Left ventricle myocardium inferior (tissue), 1 donor: ENCODE results near the gene COL18A1. TPM values are rescaled to one million over a fixed set of nuclear protein-coding genes. Genes with fewer than 3 reads are reported as not detected.

ENCODE experiments used
- DNase-seq: peaks from one replicate; pipeline ENCODE4 v3.0.0-alpha.2; 2020
- H3K27ac ChIP-seq: fragments of 200-600 bp; replicated peaks from 2 replicates; pipeline ENCODE4 v1.8.0; 2021
- H3K27me3 ChIP-seq: fragments of 200-600 bp; 2 replicates; pipeline ENCODE4 v1.8.0; 2021; ENCODE audit warnings: low read depth
- H3K36me3 ChIP-seq: fragments of 200-600 bp; 2 replicates; pipeline ENCODE4 v1.8.0; 2021
- H3K4me1 ChIP-seq: fragments of 200-600 bp; 2 replicates; pipeline ENCODE4 v1.8.0; 2021
- H3K4me3 ChIP-seq: fragments of 200-600 bp; 2 replicates; pipeline ENCODE4 v1.8.0; 2021; ENCODE audit warnings: mild to moderate bottlenecking, moderate library complexity
- H3K9me3 ChIP-seq: fragments of 200-600 bp; replicated peaks from 2 replicates; pipeline ENCODE4 v1.8.0; 2021
- CTCF ChIP-seq: fragments of 200-600 bp; IDR thresholded peaks from 2 replicates; pipeline ENCODE4 v1.8.0; 2021; ENCODE audit warnings: antibody characterized with exemption, mild to moderate bottlenecking, borderline replicate concordance
- intact Hi-C: fragments of 100-400 bp; cut with micrococcal nuclease; formaldehyde crosslinking; loops from one replicate; pipeline ENCODE4 v1.11.0; 2022
- total RNA-seq: library from RNA; stranded (reverse); fragmentation: NEBNext Ultra II Directional; extraction: Animal tissue kit (Norgen Biotek cat#: 25700); gene quantifications from one replicate; pipeline ENCODE4 v1.2.1, GENCODE V29; 2021
- donor health status: DM: no; HTN: yes; CAD: no; lungs with severe emphysema.

The COL18A1 gene
- total RNA-seq, 1 donor from 2014 or later = 66.5 TPM

GRCh38 chr21:45551783-45552695, 147.1 kb downstream of the COL18A1 start:
- Histone ChIP-seq H3K9me3 (no peaks in the 10 kb centered on the region), H3K27me3 (peaks cover 23% of the 10 kb centered on the region), H3K4me3 (no peak overlapping the region), H3K36me3 (no peaks in the 10 kb centered on the region), H3K4me1 (peaks cover 14% of the 10 kb centered on the region), H3K27ac (no peak overlapping the region)
- TF ChIP-seq CTCF = no peak
- peak; percentile 13 for DNase-seq
- intact Hi-C loops = no loop called here

GRCh38 chr21:45552696-45553391, 147.9 kb downstream of the COL18A1 start:
- no peak for TF ChIP-seq CTCF
- H3K9me3 ChIP-seq = no peaks in the 10 kb centered on the region
- H3K27ac ChIP-seq = no peak overlapping the region
- intact Hi-C loops = no loop called here
- H3K4me3 ChIP-seq = no peak overlapping the region
- DNase-seq = peak; percentile 11
- H3K4me1 ChIP-seq = peaks cover 14% of the 10 kb centered on the region
- H3K36me3 ChIP-seq = no peaks in the 10 kb centered on the region
- peaks cover 23% of the 10 kb centered on the region for H3K27me3 ChIP-seq

- intact Hi-C loops = no loop called here
- Histone ChIP-seq H3K27ac (peak overlapping the region; percentile 68), H3K9me3 (no peaks in the 10 kb centered on the region), H3K4me1 (peaks cover 14% of the 10 kb centered on the region), H3K36me3 (no peaks in the 10 kb centered on the region), H3K27me3 (peaks cover 23% of the 10 kb centered on the region), H3K4me3 (peak overlapping the region; percentile 69)
- peak; percentile 86 for DNase-seq
- peak; percentile 81 for TF ChIP-seq CTCF
These were observed 149.7 kb downstream of the COL18A1 start for GRCh38 chr21:45554477-45555175.

- peaks cover 14% of the 10 kb centered on the region for H3K4me1 ChIP-seq
- peak overlapping the region; percentile 72 for H3K4me3 ChIP-seq
- peaks cover 23% of the 10 kb centered on the region for H3K27me3 ChIP-seq
- H3K9me3 ChIP-seq = no peaks in the 10 kb centered on the region
- intact Hi-C loops = no loop called here
- peak overlapping the region; percentile 86 for H3K27ac ChIP-seq
- DNase-seq = no peak
- no peaks in the 10 kb centered on the region for H3K36me3 ChIP-seq
- TF ChIP-seq CTCF = no peak
These were observed 150.2 kb downstream of the COL18A1 start for GRCh38 chr21:45555251-45555556.

- H3K36me3 ChIP-seq = no peaks in the 10 kb centered on the region
- peaks cover 26% of the 10 kb centered on the region for H3K27me3 ChIP-seq
- peaks cover 14% of the 10 kb centered on the region for H3K4me1 ChIP-seq
- intact Hi-C loops = no loop called here
- peak overlapping the region; percentile 72 for H3K4me3 ChIP-seq
- H3K9me3 ChIP-seq = no peaks in the 10 kb centered on the region
- H3K27ac ChIP-seq = peak overlapping the region; percentile 86
- peak; percentile 76 for TF ChIP-seq CTCF
- peak; percentile 73 for DNase-seq
These were observed 150.8 kb downstream of the COL18A1 start for GRCh38 chr21:45555557-45556301.
